ENCODE results near the gene ETV5.

GRCh38 chr3:186121278-186121677 lies 12.4 kb upstream of the ETV5 start:
- TF ChIP-seq CTCF (IDR thresholded peaks at IDR 0.05) (no peak), EP300 (IDR thresholded peaks at IDR 0.05) (no peak)

Measured in tibial nerve (tissue), 4 donors.